K562 (cell line): ENCODE data around the gene ZDHHC14. TPM values are rescaled to one million over a fixed set of nuclear protein-coding genes. Genes with fewer than 3 reads are reported as not detected.

Experiments
- CBX3 ChIP-seq, 2 experiments: IDR thresholded peaks; 1 replicate in 1 of 2; 2 replicates in 1 of 2; pipeline ENCODE4 v1.6.1; 2012; ENCODE audit warnings: inconsistent platforms in 2 of 2, low read length in 2 of 2, borderline replicate concordance in 1 of 2, control low read depth in 1 of 2
- ELF1 ChIP-seq: fragments of 200-800 bp; sonication (Bioruptor generic); IDR thresholded peaks from 2 replicates; pipeline ENCODE4 v1.6.1; 2016; ENCODE audit warnings: missing genetic modification characterization, missing compliant biosample characterization
- HMG20B ChIP-seq: fragments of 250-450 bp; sonication (Bioruptor Pico); IDR thresholded peaks from 2 replicates; pipeline ENCODE4 v1.5.0; 2021; ENCODE audit warnings: mild to moderate bottlenecking
- JUNB ChIP-seq: fragments of 450-650 bp; formaldehyde crosslinking; conservative IDR thresholded peaks from 2 replicates; pipeline ENCODE4 v1.4.0; 2020; ENCODE audit warnings: mild to moderate bottlenecking
- PCBP2 ChIP-seq: fragments of 200-400 bp; formaldehyde crosslinking; IDR thresholded peaks from 2 replicates; pipeline ENCODE4 v1.6.1; 2018; ENCODE audit warnings: low read length, low read depth, mild to moderate bottlenecking, moderate library complexity; ENCODE audit not compliant: poor library complexity, severe bottlenecking
- PURB ChIP-seq: sonication (generic); formaldehyde crosslinking; IDR thresholded peaks from 2 replicates; pipeline ENCODE4 v1.9.0; 2021; ENCODE audit warnings: low read depth, mild to moderate bottlenecking, missing genetic modification reagents
- SIN3A ChIP-seq, 2 experiments: fragments of 150-350 bp in 1 of 2; IDR thresholded peaks; 2 replicates each; pipeline ENCODE4 v1.6.1; 2011 to 2016; ENCODE audit warnings: borderline replicate concordance in 2 of 2, low read depth in 2 of 2, low read length in 2 of 2, mild to moderate bottlenecking in 2 of 2, moderate library complexity in 2 of 2; ENCODE audit not compliant: control insufficient read depth in 1 of 2
- SREBF2 ChIP-seq: sonication (generic); formaldehyde crosslinking; IDR thresholded peaks from 2 replicates; pipeline ENCODE4 v1.4.0; 2020; ENCODE audit warnings: mild to moderate bottlenecking, missing genetic modification reagents
- STAG1 ChIP-seq: sonication (generic); formaldehyde crosslinking; IDR thresholded peaks from 2 replicates; pipeline ENCODE4 v1.5.0; 2020; ENCODE audit warnings: missing genetic modification reagents, borderline replicate concordance
- ZNF41 ChIP-seq: fragments of 250-450 bp; sonication (Bioruptor Pico); conservative IDR thresholded peaks from 2 replicates; pipeline ENCODE4 v1.4.0; 2020; ENCODE audit warnings: mild to moderate bottlenecking
- ZNF57 ChIP-seq: fragments of 450-650 bp; formaldehyde crosslinking; IDR thresholded peaks from 2 replicates; pipeline ENCODE4 v1.4.0; 2020; ENCODE audit warnings: mild to moderate bottlenecking, moderate library complexity
- ZNF707 ChIP-seq: fragments of 250-450 bp; sonication (Bioruptor Pico); conservative IDR thresholded peaks from 2 replicates; pipeline ENCODE4 v1.8.0; 2022; ENCODE audit warnings: inconsistent platforms, mild to moderate bottlenecking, moderate library complexity
- polyA plus RNA-seq, 8 experiments: library from polyadenylated mRNA; depleted of rRNA in 4 of 8; stranded (reverse) in 5 of 8; unstranded in 3 of 8; fragments of >200 nt; fragmentation: Nextera tagmentation in 2 of 8; fragmentation: Illumina TruSeq in 1 of 8; extraction: Ambion mirVana in 2 of 8; extraction: Trizol in 1 of 8; gene quantifications; 2 replicates each; pipeline versions ENCODE4 v1.2.1 to v1.2.3, GENCODE V29; 2011 to 2014; ENCODE audit warnings: inconsistent platforms in 1 of 8, missing spikeins in 1 of 8
- total RNA-seq, 7 experiments: library from RNA; depleted of rRNA in 6 of 7; stranded (reverse); fragments of >200 nt in 6 of 7; fragmentation: Illumina TruSeq in 2 of 7; extraction: Trizol in 2 of 7; gene quantifications; 2 replicates each; pipeline versions ENCODE4 v1.2.1 to v1.2.3, GENCODE V29; 2011 to 2021; ENCODE audit warnings: low replicate concordance in 1 of 7
- TF ChIP-seq, protein P1 (sequence below): fragments of 450-650 bp; IDR thresholded peaks from 2 replicates; pipeline ENCODE4 v1.6.1; 2014; ENCODE audit warnings: low read depth, mild to moderate bottlenecking, moderate library complexity, borderline replicate concordance
- TF ChIP-seq, protein P2 (sequence below): fragments of 450-650 bp; IDR thresholded peaks from 2 replicates; pipeline ENCODE4 v1.6.1; 2016; ENCODE audit warnings: mild to moderate bottlenecking, moderate library complexity
- TF ChIP-seq, protein P3 (sequence below): fragments of 450-650 bp; conservative IDR thresholded peaks from 2 replicates; pipeline ENCODE4 v1.6.1; 2016; ENCODE audit warnings: missing genetic modification characterization, low read depth, mild to moderate bottlenecking, missing compliant biosample characterization, moderate library complexity

Gene ZDHHC14
- total and polyA plus RNA-seq, 9 of the 15 experiments (the other 6 are each of a cell fraction or from before 2014, with no cell fraction given), result 0.92 to 23.1 (median 13.8) TPM

- TF ChIP-seq, protein P1, sequence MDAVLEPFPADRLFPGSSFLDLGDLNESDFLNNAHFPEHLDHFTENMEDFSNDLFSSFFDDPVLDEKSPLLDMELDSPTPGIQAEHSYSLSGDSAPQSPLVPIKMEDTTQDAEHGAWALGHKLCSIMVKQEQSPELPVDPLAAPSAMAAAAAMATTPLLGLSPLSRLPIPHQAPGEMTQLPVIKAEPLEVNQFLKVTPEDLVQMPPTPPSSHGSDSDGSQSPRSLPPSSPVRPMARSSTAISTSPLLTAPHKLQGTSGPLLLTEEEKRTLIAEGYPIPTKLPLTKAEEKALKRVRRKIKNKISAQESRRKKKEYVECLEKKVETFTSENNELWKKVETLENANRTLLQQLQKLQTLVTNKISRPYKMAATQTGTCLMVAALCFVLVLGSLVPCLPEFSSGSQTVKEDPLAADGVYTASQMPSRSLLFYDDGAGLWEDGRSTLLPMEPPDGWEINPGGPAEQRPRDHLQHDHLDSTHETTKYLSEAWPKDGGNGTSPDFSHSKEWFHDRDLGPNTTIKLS, result no peak
- TF ChIP-seq SIN3A (IDR thresholded peaks at IDR 0.05; ENCODE audit: borderline replicate concordance in 2 of 2, control insufficient read depth in 1 of 2, low read depth in 2 of 2, low read length in 2 of 2) (no peak), ZNF57 (CRISPR knock-in tag) (no peak), ZNF41 (CRISPR knock-in tag) (no peak; the same call in 1 of the 2 replicates), PURB (no peak), JUNB (CRISPR knock-in tag) (no peak), STAG1 (CRISPR knock-in tag) (no peak), SREBF2 (CRISPR knock-in tag) (no peak), CBX3 (IDR thresholded peaks at IDR 0.05; ENCODE audit: borderline replicate concordance in 1 of 2, low read length in 2 of 2) (no peak), ELF1 (tag) (no peak), PCBP2 (no peak), HMG20B (CRISPR knock-in tag) (no peak), ZNF707 (CRISPR knock-in tag) (no peak)
- TF ChIP-seq, protein P2, sequence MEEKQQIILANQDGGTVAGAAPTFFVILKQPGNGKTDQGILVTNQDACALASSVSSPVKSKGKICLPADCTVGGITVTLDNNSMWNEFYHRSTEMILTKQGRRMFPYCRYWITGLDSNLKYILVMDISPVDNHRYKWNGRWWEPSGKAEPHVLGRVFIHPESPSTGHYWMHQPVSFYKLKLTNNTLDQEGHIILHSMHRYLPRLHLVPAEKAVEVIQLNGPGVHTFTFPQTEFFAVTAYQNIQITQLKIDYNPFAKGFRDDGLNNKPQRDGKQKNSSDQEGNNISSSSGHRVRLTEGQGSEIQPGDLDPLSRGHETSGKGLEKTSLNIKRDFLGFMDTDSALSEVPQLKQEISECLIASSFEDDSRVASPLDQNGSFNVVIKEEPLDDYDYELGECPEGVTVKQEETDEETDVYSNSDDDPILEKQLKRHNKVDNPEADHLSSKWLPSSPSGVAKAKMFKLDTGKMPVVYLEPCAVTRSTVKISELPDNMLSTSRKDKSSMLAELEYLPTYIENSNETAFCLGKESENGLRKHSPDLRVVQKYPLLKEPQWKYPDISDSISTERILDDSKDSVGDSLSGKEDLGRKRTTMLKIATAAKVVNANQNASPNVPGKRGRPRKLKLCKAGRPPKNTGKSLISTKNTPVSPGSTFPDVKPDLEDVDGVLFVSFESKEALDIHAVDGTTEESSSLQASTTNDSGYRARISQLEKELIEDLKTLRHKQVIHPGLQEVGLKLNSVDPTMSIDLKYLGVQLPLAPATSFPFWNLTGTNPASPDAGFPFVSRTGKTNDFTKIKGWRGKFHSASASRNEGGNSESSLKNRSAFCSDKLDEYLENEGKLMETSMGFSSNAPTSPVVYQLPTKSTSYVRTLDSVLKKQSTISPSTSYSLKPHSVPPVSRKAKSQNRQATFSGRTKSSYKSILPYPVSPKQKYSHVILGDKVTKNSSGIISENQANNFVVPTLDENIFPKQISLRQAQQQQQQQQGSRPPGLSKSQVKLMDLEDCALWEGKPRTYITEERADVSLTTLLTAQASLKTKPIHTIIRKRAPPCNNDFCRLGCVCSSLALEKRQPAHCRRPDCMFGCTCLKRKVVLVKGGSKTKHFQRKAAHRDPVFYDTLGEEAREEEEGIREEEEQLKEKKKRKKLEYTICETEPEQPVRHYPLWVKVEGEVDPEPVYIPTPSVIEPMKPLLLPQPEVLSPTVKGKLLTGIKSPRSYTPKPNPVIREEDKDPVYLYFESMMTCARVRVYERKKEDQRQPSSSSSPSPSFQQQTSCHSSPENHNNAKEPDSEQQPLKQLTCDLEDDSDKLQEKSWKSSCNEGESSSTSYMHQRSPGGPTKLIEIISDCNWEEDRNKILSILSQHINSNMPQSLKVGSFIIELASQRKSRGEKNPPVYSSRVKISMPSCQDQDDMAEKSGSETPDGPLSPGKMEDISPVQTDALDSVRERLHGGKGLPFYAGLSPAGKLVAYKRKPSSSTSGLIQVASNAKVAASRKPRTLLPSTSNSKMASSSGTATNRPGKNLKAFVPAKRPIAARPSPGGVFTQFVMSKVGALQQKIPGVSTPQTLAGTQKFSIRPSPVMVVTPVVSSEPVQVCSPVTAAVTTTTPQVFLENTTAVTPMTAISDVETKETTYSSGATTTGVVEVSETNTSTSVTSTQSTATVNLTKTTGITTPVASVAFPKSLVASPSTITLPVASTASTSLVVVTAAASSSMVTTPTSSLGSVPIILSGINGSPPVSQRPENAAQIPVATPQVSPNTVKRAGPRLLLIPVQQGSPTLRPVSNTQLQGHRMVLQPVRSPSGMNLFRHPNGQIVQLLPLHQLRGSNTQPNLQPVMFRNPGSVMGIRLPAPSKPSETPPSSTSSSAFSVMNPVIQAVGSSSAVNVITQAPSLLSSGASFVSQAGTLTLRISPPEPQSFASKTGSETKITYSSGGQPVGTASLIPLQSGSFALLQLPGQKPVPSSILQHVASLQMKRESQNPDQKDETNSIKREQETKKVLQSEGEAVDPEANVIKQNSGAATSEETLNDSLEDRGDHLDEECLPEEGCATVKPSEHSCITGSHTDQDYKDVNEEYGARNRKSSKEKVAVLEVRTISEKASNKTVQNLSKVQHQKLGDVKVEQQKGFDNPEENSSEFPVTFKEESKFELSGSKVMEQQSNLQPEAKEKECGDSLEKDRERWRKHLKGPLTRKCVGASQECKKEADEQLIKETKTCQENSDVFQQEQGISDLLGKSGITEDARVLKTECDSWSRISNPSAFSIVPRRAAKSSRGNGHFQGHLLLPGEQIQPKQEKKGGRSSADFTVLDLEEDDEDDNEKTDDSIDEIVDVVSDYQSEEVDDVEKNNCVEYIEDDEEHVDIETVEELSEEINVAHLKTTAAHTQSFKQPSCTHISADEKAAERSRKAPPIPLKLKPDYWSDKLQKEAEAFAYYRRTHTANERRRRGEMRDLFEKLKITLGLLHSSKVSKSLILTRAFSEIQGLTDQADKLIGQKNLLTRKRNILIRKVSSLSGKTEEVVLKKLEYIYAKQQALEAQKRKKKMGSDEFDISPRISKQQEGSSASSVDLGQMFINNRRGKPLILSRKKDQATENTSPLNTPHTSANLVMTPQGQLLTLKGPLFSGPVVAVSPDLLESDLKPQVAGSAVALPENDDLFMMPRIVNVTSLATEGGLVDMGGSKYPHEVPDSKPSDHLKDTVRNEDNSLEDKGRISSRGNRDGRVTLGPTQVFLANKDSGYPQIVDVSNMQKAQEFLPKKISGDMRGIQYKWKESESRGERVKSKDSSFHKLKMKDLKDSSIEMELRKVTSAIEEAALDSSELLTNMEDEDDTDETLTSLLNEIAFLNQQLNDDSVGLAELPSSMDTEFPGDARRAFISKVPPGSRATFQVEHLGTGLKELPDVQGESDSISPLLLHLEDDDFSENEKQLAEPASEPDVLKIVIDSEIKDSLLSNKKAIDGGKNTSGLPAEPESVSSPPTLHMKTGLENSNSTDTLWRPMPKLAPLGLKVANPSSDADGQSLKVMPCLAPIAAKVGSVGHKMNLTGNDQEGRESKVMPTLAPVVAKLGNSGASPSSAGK, result peak; percentile 73
- TF ChIP-seq, protein P3, sequence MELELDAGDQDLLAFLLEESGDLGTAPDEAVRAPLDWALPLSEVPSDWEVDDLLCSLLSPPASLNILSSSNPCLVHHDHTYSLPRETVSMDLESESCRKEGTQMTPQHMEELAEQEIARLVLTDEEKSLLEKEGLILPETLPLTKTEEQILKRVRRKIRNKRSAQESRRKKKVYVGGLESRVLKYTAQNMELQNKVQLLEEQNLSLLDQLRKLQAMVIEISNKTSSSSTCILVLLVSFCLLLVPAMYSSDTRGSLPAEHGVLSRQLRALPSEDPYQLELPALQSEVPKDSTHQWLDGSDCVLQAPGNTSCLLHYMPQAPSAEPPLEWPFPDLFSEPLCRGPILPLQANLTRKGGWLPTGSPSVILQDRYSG, result no peak
Observed at GRCh38 chr6:157527471-157527907, 146.5 kb downstream of the ZDHHC14 start (continued).
